ENCODE results near the gene MSX1.
"Not testable (repeated sequence)": the region's sequence is repeated elsewhere in the genome, so short reads cannot be mapped to it uniquely, and the experiment has no call there.

MSX1 gene

GRCh38 chr4:4859325-4859798 lies at the start of gene MSX1:
TSS of gene MSX1 (plus strand) at chr4:4859665. CDS start at chr4:4859900, 235 bp downstream.
- DNase-seq: no peak

GRCh38 chr4:4810092-4810774 lies 49.2 kb upstream of the MSX1 start:
- DNase-seq: no peak

- DNase-seq: no peak
Measured at GRCh38 chr4:4810778-4811177, 48.7 kb upstream of the MSX1 start.

GRCh38 chr4:4812145-4812794 lies 47.2 kb upstream of the MSX1 start:
- DNase-seq: no peak

GRCh38 chr4:4818415-4819212 lies 40.9 kb upstream of the MSX1 start:
- DNase-seq: no peak

- DNase-seq: no peak
Measured at GRCh38 chr4:4819213-4819606, 40.3 kb upstream of the MSX1 start.

GRCh38 chr4:4820261-4820660 lies 39.2 kb upstream of the MSX1 start:
- no peak for DNase-seq

- DNase-seq: no peak
Measured at GRCh38 chr4:4820739-4821138, 38.7 kb upstream of the MSX1 start.

- no peak for DNase-seq
Measured at GRCh38 chr4:4821577-4821976, 37.9 kb upstream of the MSX1 start.

- not testable (repeated sequence) for DNase-seq
Measured at GRCh38 chr4:4822286-4822685, 37.2 kb upstream of the MSX1 start.

GRCh38 chr4:4823621-4824162 lies 35.8 kb upstream of the MSX1 start:
- DNase-seq: no peak

GRCh38 chr4:4824232-4824631 lies 35.2 kb upstream of the MSX1 start:
- DNase-seq: no peak

- DNase-seq: no peak
Measured at GRCh38 chr4:4825431-4825830, 34.0 kb upstream of the MSX1 start.

GRCh38 chr4:4829837-4830236 lies 29.6 kb upstream of the MSX1 start:
- no peak for DNase-seq

- DNase-seq: no peak
Measured at GRCh38 chr4:4831266-4831665, 28.2 kb upstream of the MSX1 start.

GRCh38 chr4:4831825-4832224 lies 27.6 kb upstream of the MSX1 start:
- no peak for DNase-seq

- no peak for DNase-seq
Measured at GRCh38 chr4:4836044-4836443, 23.4 kb upstream of the MSX1 start.

GRCh38 chr4:4837316-4837715 lies 22.1 kb upstream of the MSX1 start:
- no peak for DNase-seq

GRCh38 chr4:4838051-4838935 lies 21.2 kb upstream of the MSX1 start:
- no peak for DNase-seq

GRCh38 chr4:4838936-4839810 lies 20.3 kb upstream of the MSX1 start:
- DNase-seq: no peak

GRCh38 chr4:4840351-4840750 lies 19.1 kb upstream of the MSX1 start:
- DNase-seq: no peak
